ENCODE results near the gene ENOPH1.

DNA sequence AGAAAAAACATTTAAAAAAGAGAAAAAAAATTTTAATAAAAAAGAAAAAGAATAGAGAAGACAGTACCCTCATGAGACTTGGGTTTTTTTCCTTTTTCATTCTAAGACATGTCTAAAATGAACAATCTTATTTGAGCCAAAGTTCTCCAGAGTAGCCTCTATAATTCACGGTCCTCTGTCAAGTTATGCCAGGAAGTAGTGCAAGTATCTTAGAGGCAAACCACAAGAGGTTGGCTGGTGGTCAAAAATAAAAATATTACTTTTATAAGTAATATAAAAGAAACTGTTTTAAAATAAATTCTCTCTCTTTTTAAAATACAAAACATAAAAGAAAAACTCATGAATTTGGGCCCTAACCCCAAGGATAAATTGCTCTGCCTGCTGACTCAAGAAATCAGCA lies 26.7 kb upstream of the ENOPH1 start:
- TF ChIP-seq EP300 (IDR thresholded peaks at IDR 0.05), result no peak
- TF ChIP-seq, protein P1, sequence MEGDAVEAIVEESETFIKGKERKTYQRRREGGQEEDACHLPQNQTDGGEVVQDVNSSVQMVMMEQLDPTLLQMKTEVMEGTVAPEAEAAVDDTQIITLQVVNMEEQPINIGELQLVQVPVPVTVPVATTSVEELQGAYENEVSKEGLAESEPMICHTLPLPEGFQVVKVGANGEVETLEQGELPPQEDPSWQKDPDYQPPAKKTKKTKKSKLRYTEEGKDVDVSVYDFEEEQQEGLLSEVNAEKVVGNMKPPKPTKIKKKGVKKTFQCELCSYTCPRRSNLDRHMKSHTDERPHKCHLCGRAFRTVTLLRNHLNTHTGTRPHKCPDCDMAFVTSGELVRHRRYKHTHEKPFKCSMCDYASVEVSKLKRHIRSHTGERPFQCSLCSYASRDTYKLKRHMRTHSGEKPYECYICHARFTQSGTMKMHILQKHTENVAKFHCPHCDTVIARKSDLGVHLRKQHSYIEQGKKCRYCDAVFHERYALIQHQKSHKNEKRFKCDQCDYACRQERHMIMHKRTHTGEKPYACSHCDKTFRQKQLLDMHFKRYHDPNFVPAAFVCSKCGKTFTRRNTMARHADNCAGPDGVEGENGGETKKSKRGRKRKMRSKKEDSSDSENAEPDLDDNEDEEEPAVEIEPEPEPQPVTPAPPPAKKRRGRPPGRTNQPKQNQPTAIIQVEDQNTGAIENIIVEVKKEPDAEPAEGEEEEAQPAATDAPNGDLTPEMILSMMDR (IDR thresholded peaks at IDR 0.05), result no peak
